T-helper 1 cell (primary cell): ENCODE data around the gene KRT80.
A peak's percentile ranks its signal among the peaks of the same experiment; 100 is the strongest.

Source experiments
- DNase-seq, 5 donors: peaks; one replicate each; pipeline ENCODE4 v3.0.0-alpha.2; 2012 to 2020

Gene KRT80

GRCh38 chr12:52126605-52127578 lies 64.9 kb downstream of the KRT80 start:
- DNase-seq = no peak

- no peak for DNase-seq
Observed at GRCh38 chr12:52126050-52126604, 65.7 kb downstream of the KRT80 start.

- DNase-seq = no peak
Observed at GRCh38 chr12:52125476-52125900, 66.3 kb downstream of the KRT80 start.

GRCh38 chr12:52123487-52124186 lies 68.2 kb downstream of the KRT80 start:
- no peak for DNase-seq

GRCh38 chr12:52122904-52123303 lies 68.9 kb downstream of the KRT80 start:
- no peak for DNase-seq

GRCh38 chr12:52122540-52122871 lies 69.3 kb downstream of the KRT80 start:
- no peak for DNase-seq

GRCh38 chr12:52121824-52122539 lies 69.8 kb downstream of the KRT80 start:
- DNase-seq = peak in 4 of 5 donors; percentile 39 to 54 (median 44)

GRCh38 chr12:52120951-52121823 lies 70.6 kb downstream of the KRT80 start:
- no peak for DNase-seq

GRCh38 chr12:52119398-52120254 lies 72.2 kb downstream of the KRT80 start:
- peak in 3 of 5 donors; percentile 20 to 34 (median 21) for DNase-seq
